IMR-90 (cell line): ENCODE results near the gene ARL5C. TPM values are rescaled to one million over a fixed set of nuclear protein-coding genes. Genes with fewer than 3 reads are reported as not detected.

Experiments
- ATAC-seq: fragments of 200-7000 bp; cut with Tn5 transposase; 2 replicates; pipeline ENCODE4 v1.9.1; 2020; ENCODE audit warnings: low read depth, mild to moderate bottlenecking, moderate library complexity
- BruUV-seq: library from RNA; stranded (reverse); fragments of 400-500 nt; replicated peaks from 2 replicates; lab custom pipeline; 2021; lab: Mats Ljungman, UMichigan
- CTCF ChIA-PET: fragments of 300-600 bp; formaldehyde crosslinking; extraction: SDS; loops from one replicate; lab custom pipeline; 2021; ENCODE audit warnings: antibody characterized with exemption; lab: Yijun Ruan, JAX
- POLR2A ChIA-PET: fragments of 300-600 bp; sonication (Branson Sonifier 250); formaldehyde crosslinking; loops from one replicate; lab custom pipeline; 2022; ENCODE audit warnings: antibody characterized with exemption; ENCODE audit not compliant: unreplicated experiment; lab: Charles Lee
- DNase-seq: peaks from one replicate; pipeline ENCODE4 v3.0.0; 2013
- H2AFZ ChIP-seq: replicated peaks from 2 replicates; pipeline ENCODE3; 2013; ENCODE audit warnings: low read length, mild to moderate bottlenecking; ENCODE audit not compliant: poor library complexity
- H2AK5ac ChIP-seq: 2 replicates; pipeline ENCODE4 v1.6.1; 2013; ENCODE audit warnings: low read depth, low read length, inconsistent platforms
- H2AK9ac ChIP-seq: replicated peaks from 2 replicates; pipeline ENCODE3; 2013; ENCODE audit warnings: mild to moderate bottlenecking, low read depth, low read length, moderate library complexity; ENCODE audit not compliant: poor library complexity
- H2BK120ac ChIP-seq: 2 replicates; pipeline ENCODE4 v1.6.1; 2013; ENCODE audit warnings: low read depth, low read length, inconsistent platforms
- H2BK15ac ChIP-seq: 3 replicates; pipeline ENCODE4 v1.6.1; 2013; ENCODE audit warnings: low read depth, low read length, inconsistent platforms
- H2BK20ac ChIP-seq: 2 replicates; pipeline ENCODE4 v1.6.1; 2013; ENCODE audit warnings: low read depth, mild to moderate bottlenecking, inconsistent platforms, low read length, moderate library complexity
- H2BK5ac ChIP-seq: 2 replicates; pipeline ENCODE4 v1.6.1; 2013; ENCODE audit warnings: mild to moderate bottlenecking, low read depth, low read length, inconsistent platforms; ENCODE audit not compliant: poor library complexity, severe bottlenecking
- H3K14ac ChIP-seq: replicated peaks from 2 replicates; pipeline ENCODE4 v1.6.1; 2013; ENCODE audit warnings: low read depth, low read length, inconsistent platforms
- H3K18ac ChIP-seq: 2 replicates; pipeline ENCODE4 v1.6.1; 2013; ENCODE audit warnings: low read depth, low read length, control low read depth
- H3K23ac ChIP-seq: 2 replicates; pipeline ENCODE4 v1.6.1; 2013; ENCODE audit warnings: low read depth, low read length, inconsistent platforms
- H3K27ac ChIP-seq: 2 replicates; pipeline ENCODE4 v1.5.1; 2013; ENCODE audit warnings: mild to moderate bottlenecking, control low read depth, low read length; ENCODE audit not compliant: insufficient read depth
- H3K27me3 ChIP-seq: 2 replicates; pipeline ENCODE4 v1.6.1; 2013; ENCODE audit warnings: low read length; ENCODE audit not compliant: control insufficient read depth, insufficient read depth
- H3K36me3 ChIP-seq: 2 replicates; pipeline ENCODE4 v1.6.1; 2013; ENCODE audit warnings: low read length, mixed read lengths; ENCODE audit not compliant: control insufficient read depth, insufficient read depth
- H3K4ac ChIP-seq: 2 replicates; pipeline ENCODE4 v1.6.1; 2013; ENCODE audit warnings: low read depth, low read length, inconsistent platforms
- H3K4me1 ChIP-seq: 2 replicates; pipeline ENCODE4 v1.6.1; 2013; ENCODE audit warnings: low read length, mixed read lengths; ENCODE audit not compliant: control insufficient read depth, insufficient read depth
- H3K4me2 ChIP-seq: 2 replicates; pipeline ENCODE4 v1.6.1; 2013; ENCODE audit warnings: low read depth, mild to moderate bottlenecking, control low read depth, low read length, moderate library complexity
- H3K4me3 ChIP-seq: 2 replicates; pipeline ENCODE4 v1.5.1; 2013; ENCODE audit warnings: low read depth, mild to moderate bottlenecking, control low read depth, low read length, moderate library complexity; ENCODE audit not compliant: insufficient read depth
- H3K56ac ChIP-seq: 2 replicates; pipeline ENCODE4 v1.6.1; 2013; ENCODE audit warnings: low read length, inconsistent platforms; ENCODE audit not compliant: insufficient read depth; ENCODE audit errors: extremely low read depth
- H3K79me1 ChIP-seq, 2 experiments: 2 replicates each; pipeline ENCODE4 v1.6.1; 2013; ENCODE audit warnings: low read length in 2 of 2, inconsistent platforms in 1 of 2, low read depth in 1 of 2
- H3K9ac ChIP-seq: 2 replicates; pipeline ENCODE4 v1.6.1; 2013; ENCODE audit warnings: low read depth, low read length, control low read depth
- H3K9me1 ChIP-seq: 2 replicates; pipeline ENCODE4 v1.6.1; 2013; ENCODE audit warnings: low read length, inconsistent platforms; ENCODE audit not compliant: insufficient read depth
- H3K9me3 ChIP-seq: 2 replicates; pipeline ENCODE4 v1.6.1; 2013; ENCODE audit warnings: low read length; ENCODE audit not compliant: control insufficient read depth, insufficient read depth
- H4K20me1 ChIP-seq: 2 replicates; pipeline ENCODE4 v1.6.1; 2013; ENCODE audit warnings: low read length, inconsistent platforms; ENCODE audit not compliant: insufficient read depth
- H4K5ac ChIP-seq: 2 replicates; pipeline ENCODE4 v1.6.1; 2013; ENCODE audit warnings: mild to moderate bottlenecking, low read depth, low read length, control low read depth
- H4K8ac ChIP-seq, 2 experiments: 2 replicates each; pipeline ENCODE4 v1.6.1; 2013; ENCODE audit warnings: low read depth in 2 of 2, low read length in 2 of 2, control low read depth in 1 of 2, inconsistent platforms in 1 of 2
- H4K91ac ChIP-seq: 2 replicates; pipeline ENCODE4 v1.6.1; 2013; ENCODE audit warnings: low read depth, low read length, inconsistent platforms; ENCODE audit not compliant: insufficient read depth
- BHLHE40 ChIP-seq: fragments of 150-350 bp; IDR thresholded peaks from 2 replicates; pipeline ENCODE4 v1.6.1; 2016; ENCODE audit warnings: mild to moderate bottlenecking, low read depth, low read length
- CEBPB ChIP-seq: IDR thresholded peaks from 2 replicates; pipeline ENCODE4 v1.6.1; 2012; ENCODE audit warnings: low read depth, low read length, improper control_type of control experiment
- CHD1 ChIP-seq: IDR thresholded peaks from 2 replicates; pipeline ENCODE4 v1.6.1; 2012; ENCODE audit warnings: low read depth, low read length, improper control_type of control experiment
- FOS ChIP-seq: fragments of 150-350 bp; IDR thresholded peaks from 2 replicates; pipeline ENCODE4 v1.6.1; 2016; ENCODE audit warnings: low read depth, low read length
- MAFK ChIP-seq: IDR thresholded peaks from 2 replicates; pipeline ENCODE4 v1.6.1; 2012; ENCODE audit warnings: low read depth, low read length, improper control_type of control experiment
- MAZ ChIP-seq: IDR thresholded peaks from 2 replicates; pipeline ENCODE4 v1.6.1; 2012; ENCODE audit warnings: low read depth, mild to moderate bottlenecking, low read length, improper control_type of control experiment, moderate library complexity, borderline replicate concordance
- MXI1 ChIP-seq: IDR thresholded peaks from 2 replicates; pipeline ENCODE4 v1.6.1; 2012; ENCODE audit warnings: low read depth, mild to moderate bottlenecking, low read length, moderate library complexity, borderline replicate concordance
- NFE2L2 ChIP-seq: fragments of 150-350 bp; IDR thresholded peaks from 2 replicates; pipeline ENCODE4 v1.6.1; 2016; ENCODE audit warnings: low read depth, mild to moderate bottlenecking, low read length
- POLR2A ChIP-seq: IDR thresholded peaks from 2 replicates; pipeline ENCODE4 v1.6.1; 2012; ENCODE audit warnings: mild to moderate bottlenecking, low read depth, low read length
- RAD21 ChIP-seq: IDR thresholded peaks from 2 replicates; pipeline ENCODE4 v1.6.1; 2012; ENCODE audit warnings: low read length, improper control_type of control experiment
- RCOR1 ChIP-seq: IDR thresholded peaks from 2 replicates; pipeline ENCODE4 v1.6.1; 2012; ENCODE audit warnings: mild to moderate bottlenecking, low read length, improper control_type of control experiment; ENCODE audit not compliant: insufficient replicate concordance
- RFX5 ChIP-seq: IDR thresholded peaks from 2 replicates; pipeline ENCODE4 v1.8.0; 2012; ENCODE audit warnings: low read depth, mild to moderate bottlenecking, low read length, moderate library complexity
- SMC3 ChIP-seq: fragments of 150-350 bp; IDR thresholded peaks from 2 replicates; pipeline ENCODE4 v1.6.1; 2016; ENCODE audit warnings: low read depth, mild to moderate bottlenecking, antibody characterized with exemption, low read length, moderate library complexity
- WGBS, 2 experiments: methylation state at CpG; one replicate each; pipeline versions ENCODE4 v1.1.5 to v1.1.7; 2013; ENCODE audit warnings: missing lambda C conversion rate in 2 of 2; ENCODE audit not compliant: insufficient read length in 1 of 2; ENCODE audit errors: extremely low coverage in 2 of 2; 5-methylcytosine and 5-hydroxymethylcytosine counted together
- dilution Hi-C: fragments of 300-500 bp; cut with HindIII; formaldehyde crosslinking; loops from one replicate; pipeline ENCODE4 v1.14.3; 2018; ENCODE audit warnings: low sequenced_read_pairs; ENCODE audit not compliant: unreplicated experiment
- in situ Hi-C: fragments of 300-500 bp; cut with MboI; formaldehyde crosslinking; loops from 3 replicates; pipeline ENCODE4 v1.14.3; 2019; ENCODE audit warnings: low sequenced_read_pairs, inconsistent platforms, mixed read lengths
- intact Hi-C: fragments of 100-400 bp; cut with micrococcal nuclease; formaldehyde crosslinking; loops from 2 replicates; pipeline ENCODE4 v1.10.0; 2022
- polyA plus RNA-seq, 3 experiments: library from polyadenylated mRNA; depleted of rRNA; stranded (reverse); fragments of >200 nt; gene quantifications; 2 replicates each; pipeline ENCODE4 v1.2.3, GENCODE V29; 2012; ENCODE audit warnings: low replicate concordance in 1 of 3
- total RNA-seq: library from RNA; depleted of rRNA; stranded (reverse); fragments of >200 nt; gene quantifications from 2 replicates; pipeline ENCODE4 v1.2.3, GENCODE V29; 2012
- TF ChIP-seq, protein P1 (sequence below): conservative IDR thresholded peaks from 2 replicates; pipeline ENCODE4 v1.5.1; 2012; ENCODE audit warnings: mild to moderate bottlenecking, low read depth, low read length, improper control_type of control experiment
- TF ChIP-seq, protein P2 (sequence below): fragments of 150-350 bp; IDR thresholded peaks from 2 replicates; pipeline ENCODE4 v1.6.1; 2016; ENCODE audit warnings: low read depth, mild to moderate bottlenecking, low read length, moderate library complexity, borderline replicate concordance
- TF ChIP-seq, protein P3 (sequence below): fragments of 150-350 bp; IDR thresholded peaks from 2 replicates; pipeline ENCODE4 v1.6.1; 2017; ENCODE audit warnings: mild to moderate bottlenecking, antibody characterized with exemption, low read length, low read depth

ARL5C gene
- total and polyA plus RNA-seq, 2 of the 4 experiments (the other 2 are of a cell fraction): not detected

DNA sequence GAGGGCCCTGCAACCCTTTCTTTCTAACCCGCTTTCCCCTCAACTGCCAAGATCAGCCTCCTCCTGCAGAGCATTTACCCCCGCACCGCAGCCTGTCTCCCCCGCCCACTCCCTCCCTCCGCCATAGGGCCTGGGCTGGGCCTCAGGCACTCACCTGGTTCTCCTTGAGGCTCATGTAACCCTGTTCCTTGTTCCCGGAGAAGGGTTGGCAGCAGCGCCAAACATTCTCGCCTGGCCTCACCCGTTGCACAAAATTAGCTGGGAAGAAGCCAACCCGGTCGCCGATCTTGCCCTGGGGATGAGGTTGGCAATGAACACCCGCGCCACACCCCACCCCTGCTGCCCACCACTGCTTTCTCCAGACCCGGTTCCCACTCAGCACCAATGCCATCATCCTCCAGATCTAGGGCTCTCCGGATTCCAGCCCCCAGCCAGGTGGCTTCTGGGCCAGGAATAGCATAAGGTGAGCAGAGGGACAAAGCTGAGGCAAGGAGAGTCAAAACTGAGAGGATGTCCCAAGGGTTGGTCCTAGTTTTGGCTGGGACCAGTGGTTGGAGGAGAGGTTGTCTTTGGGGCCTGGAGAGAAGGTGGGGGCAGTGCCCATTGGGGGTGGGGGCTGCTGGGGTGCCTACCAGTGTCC is 47.0 kb upstream of the ARL5C start:
- Histone ChIP-seq H3K4me1 (peaks cover 16% of the 10 kb centered on the region), H2BK5ac (no peak overlapping the region), H2AFZ (no peak overlapping the region), H3K9me3 (no peaks in the 10 kb centered on the region), H3K14ac (no peak overlapping the region), H4K5ac (no peak overlapping the region), H3K9ac (no peak overlapping the region), H2BK20ac (no peak overlapping the region), H3K9me1 (peaks cover 12% of the 10 kb centered on the region), H4K8ac (no peak overlapping the region), H3K4me3 (no peak overlapping the region), H2AK9ac (no peak overlapping the region), H3K56ac (no peak overlapping the region), H3K36me3 (no peaks in the 10 kb centered on the region), H2BK120ac (no peak overlapping the region), H2AK5ac (no peak overlapping the region), H3K27ac (no peak overlapping the region), H2BK15ac (no peak overlapping the region), H3K4ac (no peak overlapping the region), H3K4me2 (no peak overlapping the region), H3K18ac (no peak overlapping the region), H3K79me1 (no peaks in the 10 kb centered on the region), H4K91ac (no peak overlapping the region), H3K23ac (no peak overlapping the region), H4K20me1 (no peaks in the 10 kb centered on the region), H3K27me3 (peaks cover 26% of the 10 kb centered on the region)
- intact Hi-C loops (no loop called here), in situ Hi-C loops (no loop called here), dilution Hi-C loops (no loop called here)
- 42% methylated on average over 2 of the region's 16 CpGs; no CpG with 5 or more reads in 1 of the 2 experiments for WGBS, 2 experiments
- ChIA-PET CTCF (no interaction called here), POLR2A (no interaction called here)
- TF ChIP-seq POLR2A (no peak), MAZ (no peak), FOS (no peak), RCOR1 (no peak), NFE2L2 (no peak), CHD1 (no peak), CEBPB (no peak), RFX5 (no peak), RAD21 (no peak), BHLHE40 (no peak), SMC3 (no peak), MAFK (no peak), MXI1 (no peak)
- TF ChIP-seq, protein P1, sequence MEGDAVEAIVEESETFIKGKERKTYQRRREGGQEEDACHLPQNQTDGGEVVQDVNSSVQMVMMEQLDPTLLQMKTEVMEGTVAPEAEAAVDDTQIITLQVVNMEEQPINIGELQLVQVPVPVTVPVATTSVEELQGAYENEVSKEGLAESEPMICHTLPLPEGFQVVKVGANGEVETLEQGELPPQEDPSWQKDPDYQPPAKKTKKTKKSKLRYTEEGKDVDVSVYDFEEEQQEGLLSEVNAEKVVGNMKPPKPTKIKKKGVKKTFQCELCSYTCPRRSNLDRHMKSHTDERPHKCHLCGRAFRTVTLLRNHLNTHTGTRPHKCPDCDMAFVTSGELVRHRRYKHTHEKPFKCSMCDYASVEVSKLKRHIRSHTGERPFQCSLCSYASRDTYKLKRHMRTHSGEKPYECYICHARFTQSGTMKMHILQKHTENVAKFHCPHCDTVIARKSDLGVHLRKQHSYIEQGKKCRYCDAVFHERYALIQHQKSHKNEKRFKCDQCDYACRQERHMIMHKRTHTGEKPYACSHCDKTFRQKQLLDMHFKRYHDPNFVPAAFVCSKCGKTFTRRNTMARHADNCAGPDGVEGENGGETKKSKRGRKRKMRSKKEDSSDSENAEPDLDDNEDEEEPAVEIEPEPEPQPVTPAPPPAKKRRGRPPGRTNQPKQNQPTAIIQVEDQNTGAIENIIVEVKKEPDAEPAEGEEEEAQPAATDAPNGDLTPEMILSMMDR: no peak
- TF ChIP-seq, protein P2, sequence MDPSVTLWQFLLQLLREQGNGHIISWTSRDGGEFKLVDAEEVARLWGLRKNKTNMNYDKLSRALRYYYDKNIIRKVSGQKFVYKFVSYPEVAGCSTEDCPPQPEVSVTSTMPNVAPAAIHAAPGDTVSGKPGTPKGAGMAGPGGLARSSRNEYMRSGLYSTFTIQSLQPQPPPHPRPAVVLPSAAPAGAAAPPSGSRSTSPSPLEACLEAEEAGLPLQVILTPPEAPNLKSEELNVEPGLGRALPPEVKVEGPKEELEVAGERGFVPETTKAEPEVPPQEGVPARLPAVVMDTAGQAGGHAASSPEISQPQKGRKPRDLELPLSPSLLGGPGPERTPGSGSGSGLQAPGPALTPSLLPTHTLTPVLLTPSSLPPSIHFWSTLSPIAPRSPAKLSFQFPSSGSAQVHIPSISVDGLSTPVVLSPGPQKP: no peak
- TF ChIP-seq, protein P3, sequence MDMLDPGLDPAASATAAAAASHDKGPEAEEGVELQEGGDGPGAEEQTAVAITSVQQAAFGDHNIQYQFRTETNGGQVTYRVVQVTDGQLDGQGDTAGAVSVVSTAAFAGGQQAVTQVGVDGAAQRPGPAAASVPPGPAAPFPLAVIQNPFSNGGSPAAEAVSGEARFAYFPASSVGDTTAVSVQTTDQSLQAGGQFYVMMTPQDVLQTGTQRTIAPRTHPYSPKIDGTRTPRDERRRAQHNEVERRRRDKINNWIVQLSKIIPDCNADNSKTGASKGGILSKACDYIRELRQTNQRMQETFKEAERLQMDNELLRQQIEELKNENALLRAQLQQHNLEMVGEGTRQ: no peak
- no TSS peak for BruUV-seq
- no peak for DNase-seq
- ATAC-seq: no peak
